Sigmoid colon (tissue), 7 donors: ENCODE results near the gene SH3BGRL. TPM values are rescaled to one million over a fixed set of nuclear protein-coding genes. Genes with fewer than 3 reads are reported as not detected.

Source experiments
- DNase-seq: peaks from one replicate; pipeline ENCODE4 v3.0.0-alpha.2; 2019
- H3K27ac ChIP-seq, 4 donors: fragments of 200-600 bp; sonication (generic); one replicate each; pipeline ENCODE4 v1.5.1; 2016 to 2019; ENCODE audit warnings: mild to moderate bottlenecking in 1 of 4
- H3K27me3 ChIP-seq, 3 donors: fragments of 200-600 bp; sonication (generic); one replicate each; pipeline ENCODE4 v1.5.1; 2019; ENCODE audit warnings: mild to moderate bottlenecking in 1 of 3
- H3K36me3 ChIP-seq, 4 donors: fragments of 200-600 bp; sonication (generic); one replicate each; pipeline ENCODE4 v1.5.1; 2016 to 2019
- H3K4me1 ChIP-seq, 4 donors: fragments of 200-600 bp; sonication (generic); one replicate each; pipeline ENCODE4 v1.5.1; 2017 to 2019
- H3K4me3 ChIP-seq, 4 donors: fragments of 200-600 bp; sonication (generic); one replicate each; pipeline ENCODE4 v1.5.1; 2017 to 2019; ENCODE audit warnings: mild to moderate bottlenecking in 2 of 4, moderate library complexity in 1 of 4
- H3K9me3 ChIP-seq, 4 donors: fragments of 200-600 bp in 3 of 4; sonication (generic) in 3 of 4; one replicate each; pipeline versions ENCODE4 v1.5.1 to v1.6.1; 2013 to 2019
- CTCF ChIP-seq, 4 experiments: fragments of 450-650 bp in 3 of 4; fragments of 200-600 bp in 1 of 4; IDR thresholded peaks; one replicate each; pipeline ENCODE4 v1.5.1; 2016 to 2019; ENCODE audit warnings: antibody characterized with exemption in 4 of 4, mild to moderate bottlenecking in 3 of 4, moderate library complexity in 2 of 4
- EP300 ChIP-seq, 4 donors: sonication (generic); formaldehyde crosslinking; IDR thresholded peaks; one replicate each; pipeline ENCODE4 v1.6.1; 2017; ENCODE audit warnings: antibody characterized with exemption in 4 of 4
- POLR2A ChIP-seq, 2 donors: fragments of 450-650 bp; IDR thresholded peaks; one replicate each; pipeline ENCODE4 v1.6.1; 2016; ENCODE audit warnings: antibody characterized with exemption in 2 of 2, mild to moderate bottlenecking in 2 of 2, moderate library complexity in 2 of 2
- POLR2AphosphoS5 ChIP-seq, 4 donors: sonication (generic); formaldehyde crosslinking; IDR thresholded peaks; one replicate each; pipeline ENCODE4 v1.6.1; 2017; ENCODE audit warnings: antibody characterized with exemption in 4 of 4
- WGBS, 2 donors: extraction: QIAGEN DNeasy Blood & Tissue Kit; methylation state at CpG; one replicate each; pipeline ENCODE4 v1.1.7; 2013; 5-methylcytosine and 5-hydroxymethylcytosine counted together
- intact Hi-C: fragments of 100-400 bp; cut with DNase I; formaldehyde crosslinking; loops from one replicate; pipeline ENCODE4 v1.15.1; 2023
- polyA plus RNA-seq, 3 donors: library from polyadenylated mRNA; stranded (reverse); fragments of 200-250 nt; gene quantifications; one replicate each; pipeline ENCODE4 v1.2.3, GENCODE V29; 2013
- total RNA-seq, 4 donors: library from RNA; depleted of rRNA; stranded (reverse); fragments of >200 nt; gene quantifications; one replicate each; pipeline ENCODE4 v1.1.0, GENCODE V29; 2016
- donor health status: healthy with polysubstance abuse.
- donor health status: Bipolar disorder and iron deficiency.
- donor health status: healthy.

Gene SH3BGRL
- total and polyA plus RNA-seq, 7 donors: 66.0 to 452 (median 358) TPM

GRCh38 chrX:81229901-81230300, 28.0 kb downstream of the SH3BGRL start:
- no peaks in the 10 kb centered on the region for H3K36me3 ChIP-seq
- intact Hi-C loops: no loop called here
- 96 to 98% methylated on average over 2 of the region's 2 CpGs for WGBS, 2 donors
- no peak overlapping the region for H3K4me3 ChIP-seq
- H3K27ac ChIP-seq: no peak overlapping the region
- no peak for DNase-seq
- H3K9me3 ChIP-seq: no peaks in the 10 kb centered on the region
- no peaks in the 10 kb centered on the region for H3K27me3 ChIP-seq
- TF ChIP-seq POLR2AphosphoS5 (IDR thresholded peaks at IDR 0.05) (no peak), CTCF (IDR thresholded peaks at IDR 0.05) (no peak), POLR2A (IDR thresholded peaks at IDR 0.05) (no peak), EP300 (IDR thresholded peaks at IDR 0.05) (no peak)
- H3K4me1 ChIP-seq: peaks cover 0 to 13% (median 7%) of the 10 kb centered on the region in 4 donors

- Histone ChIP-seq H3K4me3 (no peak overlapping the region), H3K36me3 (no peaks in the 10 kb centered on the region), H3K9me3 (no peaks in the 10 kb centered on the region), H3K27ac (no peak overlapping the region), H3K4me1 (peaks cover 0 to 13% (median 7%) of the 10 kb centered on the region in 4 donors), H3K27me3 (no peaks in the 10 kb centered on the region)
- no peak for TF ChIP-seq POLR2AphosphoS5 (IDR thresholded peaks at IDR 0.05)
- no peak for TF ChIP-seq POLR2A (IDR thresholded peaks at IDR 0.05)
- TF ChIP-seq CTCF (IDR thresholded peaks at IDR 0.05): no peak
- TF ChIP-seq EP300 (IDR thresholded peaks at IDR 0.05): no peak
- intact Hi-C loops: no loop called here
- no peak for DNase-seq
- WGBS, 2 donors: 93% methylated on average over 1 of the region's 1 CpG
Observed at GRCh38 chrX:81231476-81231875, 29.6 kb downstream of the SH3BGRL start.

- TF ChIP-seq POLR2AphosphoS5 (IDR thresholded peaks at IDR 0.05) (no peak), CTCF (IDR thresholded peaks at IDR 0.05) (no peak), POLR2A (IDR thresholded peaks at IDR 0.05) (no peak), EP300 (IDR thresholded peaks at IDR 0.05) (no peak)
- intact Hi-C loops: no loop called here
- Histone ChIP-seq H3K27ac (no peak overlapping the region), H3K36me3 (no peaks in the 10 kb centered on the region), H3K4me3 (no peak overlapping the region), H3K4me1 (peaks cover 0 to 13% (median 4%) of the 10 kb centered on the region in 4 donors), H3K27me3 (no peaks in the 10 kb centered on the region), H3K9me3 (no peaks in the 10 kb centered on the region)
- 95% methylated on average over 1 of the region's 1 CpG for WGBS, 2 donors
- no peak for DNase-seq
Observed at GRCh38 chrX:81232218-81232617, 30.3 kb downstream of the SH3BGRL start.

- intact Hi-C loops: no loop called here
- Histone ChIP-seq H3K27ac (peak overlapping the region in 3 of 4 donors; percentile 31 to 57 (median 44)), H3K4me1 (peaks cover 0 to 12% (median 3%) of the 10 kb centered on the region in 4 donors), H3K4me3 (no peak overlapping the region), H3K27me3 (no peaks in the 10 kb centered on the region), H3K9me3 (no peaks in the 10 kb centered on the region), H3K36me3 (no peaks in the 10 kb centered on the region)
- no peak for TF ChIP-seq CTCF (IDR thresholded peaks at IDR 0.05)
- no peak for TF ChIP-seq EP300 (IDR thresholded peaks at IDR 0.05)
- no peak for TF ChIP-seq POLR2A (IDR thresholded peaks at IDR 0.05)
- TF ChIP-seq POLR2AphosphoS5 (IDR thresholded peaks at IDR 0.05): no peak
- DNase-seq: no peak
- WGBS, 2 donors: 87 to 100% methylated on average over 1 of the region's 1 CpG
Observed at GRCh38 chrX:81237516-81237915, 35.6 kb downstream of the SH3BGRL start.

GRCh38 chrX:81238166-81238565, 36.3 kb downstream of the SH3BGRL start:
- no peak overlapping the region for H3K4me3 ChIP-seq
- intact Hi-C loops: no loop called here
- H3K4me1 ChIP-seq: peaks cover 0 to 12% (median 3%) of the 10 kb centered on the region in 4 donors
- TF ChIP-seq EP300 (IDR thresholded peaks at IDR 0.05) (no peak), POLR2AphosphoS5 (IDR thresholded peaks at IDR 0.05) (no peak), CTCF (IDR thresholded peaks at IDR 0.05) (no peak), POLR2A (IDR thresholded peaks at IDR 0.05) (no peak)
- peak overlapping the region in 3 of 4 donors; percentile 31 to 57 (median 44) for H3K27ac ChIP-seq
- 95 to 98% methylated on average over 4 of the region's 4 CpGs for WGBS, 2 donors
- DNase-seq: no peak
- no peaks in the 10 kb centered on the region for H3K9me3 ChIP-seq
- no peaks in the 10 kb centered on the region for H3K36me3 ChIP-seq
- H3K27me3 ChIP-seq: no peaks in the 10 kb centered on the region
